LHCN-M2 (cell line): ENCODE data around the gene DOCK1. TPM values are rescaled to one million over a fixed set of nuclear protein-coding genes. Genes with fewer than 3 reads are reported as not detected.

Experiments used
- DNase-seq: peaks from one replicate; pipeline ENCODE4 v3.0.0-alpha.2; 2012; ENCODE audit warnings: low read depth
- total RNA-seq: library from RNA; depleted of rRNA; stranded (reverse); fragments of >200 nt; gene quantifications from 2 replicates; pipeline ENCODE4 v1.2.3, GENCODE V29; 2014

DOCK1 gene
- total RNA-seq, 1 experiment from 2014 or later = 45.5 TPM

- no peak for DNase-seq
Measured at GRCh38 chr10:127080317-127080716, 175.1 kb downstream of the DOCK1 start.

DNA sequence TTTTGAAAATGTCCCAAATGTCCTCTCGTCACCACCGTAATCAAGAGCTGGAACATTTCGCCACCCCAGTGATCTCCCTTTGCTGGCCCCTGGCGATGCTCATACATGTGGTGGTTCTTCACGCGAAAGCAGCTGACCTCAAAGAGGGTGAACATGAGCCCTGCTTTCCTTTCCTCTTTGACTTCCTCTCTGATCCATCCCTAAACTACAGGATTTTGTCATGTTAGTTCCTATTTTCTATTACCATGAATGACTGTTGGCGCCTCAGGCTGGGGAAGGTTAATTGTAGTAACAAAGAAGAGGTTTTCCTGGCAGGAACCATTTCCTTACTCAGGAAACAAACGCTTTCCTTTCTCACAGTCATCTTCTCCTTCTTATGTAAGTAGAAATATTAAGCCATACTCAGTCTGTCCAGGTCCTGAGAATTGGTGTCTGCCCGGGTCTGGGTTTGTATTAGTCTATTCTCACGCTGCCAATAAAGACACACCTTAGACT, 176.7 kb downstream of the DOCK1 start:
- DNase-seq = no peak

DNA sequence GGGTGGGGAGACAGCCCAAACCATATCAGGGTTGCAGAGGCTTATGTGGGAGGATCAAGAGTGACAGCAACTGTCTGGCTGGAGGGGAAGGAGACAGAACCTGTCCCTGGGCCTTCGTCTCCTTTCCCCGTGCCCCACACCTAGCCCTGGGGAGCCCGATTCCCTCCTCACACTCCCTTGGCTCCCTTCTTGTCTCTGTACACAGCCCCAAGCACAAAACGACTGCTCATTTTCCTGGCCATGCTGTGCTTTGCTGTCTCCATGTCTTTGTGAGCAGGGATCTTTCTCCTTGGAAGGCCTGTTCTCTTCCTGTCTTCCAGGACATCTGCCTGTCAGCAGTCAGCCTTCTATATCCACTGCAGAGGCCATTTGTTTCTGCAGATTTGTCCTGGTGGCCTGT, 177.4 kb downstream of the DOCK1 start:
- no peak for DNase-seq

GRCh38 chr10:127085957-127086356, 180.7 kb downstream of the DOCK1 start:
- no peak for DNase-seq

- DNase-seq = no peak
Measured at GRCh38 chr10:127088908-127089307, 183.7 kb downstream of the DOCK1 start.

DNA sequence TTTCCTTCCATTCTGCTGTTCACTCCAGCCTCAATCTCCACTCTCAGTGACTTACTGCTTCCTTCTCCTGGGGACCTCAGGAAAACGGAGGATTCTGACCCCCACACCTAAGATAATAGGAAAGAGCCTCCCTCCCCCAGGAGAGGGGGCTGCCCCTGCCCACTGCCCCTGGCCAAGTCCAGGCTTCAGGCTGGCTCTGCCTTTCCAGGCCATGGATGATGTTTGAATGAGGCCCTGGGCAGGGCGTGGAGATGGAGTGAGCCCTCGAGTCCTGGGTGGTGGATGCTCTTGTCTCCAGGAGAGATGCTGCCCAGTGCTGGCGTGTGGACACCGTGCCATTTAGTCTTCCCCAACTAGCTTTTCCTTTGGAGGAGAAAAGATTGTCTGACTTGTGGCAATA, 184.2 kb downstream of the DOCK1 start:
- no peak for DNase-seq

GRCh38 chr10:127090138-127090537, 184.9 kb downstream of the DOCK1 start:
- no peak for DNase-seq

- no peak for DNase-seq
Measured at GRCh38 chr10:127091354-127091753, 186.1 kb downstream of the DOCK1 start.

GRCh38 chr10:127092916-127093315, 187.7 kb downstream of the DOCK1 start:
- DNase-seq = no peak

DNA sequence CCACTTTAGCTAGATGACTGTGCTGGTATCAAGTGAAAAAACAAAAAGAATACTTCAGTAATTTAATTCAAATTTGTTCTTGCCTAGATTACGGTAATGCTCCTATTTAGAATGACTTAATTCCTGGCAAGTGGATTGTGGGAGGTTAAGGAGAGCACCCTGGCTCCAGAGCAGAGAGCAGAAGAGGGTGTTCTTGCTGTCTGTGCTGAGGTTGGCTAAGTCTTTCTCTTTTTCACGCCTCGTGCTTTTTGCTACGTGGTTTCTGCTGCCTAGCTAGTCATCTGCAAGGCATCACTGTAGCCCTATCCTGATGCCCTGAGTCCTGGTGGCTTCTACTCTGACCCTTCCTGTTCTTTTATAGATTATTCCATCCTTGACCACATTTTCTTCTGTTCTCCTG, 189.8 kb downstream of the DOCK1 start:
- no peak for DNase-seq

- DNase-seq = peak; percentile 1
Measured at GRCh38 chr10:127100983-127101615, 195.9 kb downstream of the DOCK1 start.

- DNase-seq = peak; percentile 19
Measured at GRCh38 chr10:127102176-127102575, 196.9 kb downstream of the DOCK1 start.

DNA sequence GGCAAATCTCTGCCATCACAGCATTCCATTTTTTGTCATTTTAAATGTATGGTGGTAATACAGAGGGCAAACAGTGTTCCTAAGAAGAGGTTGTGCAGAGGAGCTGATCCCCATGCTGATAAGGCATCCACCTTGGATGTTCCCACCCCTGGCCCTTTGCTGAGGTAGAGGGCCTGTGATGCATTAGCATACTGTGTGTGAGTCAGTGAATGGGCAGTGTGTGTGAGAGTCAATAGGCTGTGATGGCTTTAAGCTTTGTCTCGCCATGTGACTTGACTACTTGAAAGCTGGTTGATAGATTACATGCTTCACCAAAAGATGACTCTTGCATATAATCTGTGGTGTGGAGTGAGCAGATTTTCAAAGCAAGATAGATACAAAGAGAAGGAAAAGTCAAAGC, 209.9 kb downstream of the DOCK1 start:
- DNase-seq = no peak

- peak; percentile 55 for DNase-seq
Measured at GRCh38 chr10:127117125-127117524, 211.9 kb downstream of the DOCK1 start.

GRCh38 chr10:127118034-127118433, 212.8 kb downstream of the DOCK1 start:
- DNase-seq = no peak

DNA sequence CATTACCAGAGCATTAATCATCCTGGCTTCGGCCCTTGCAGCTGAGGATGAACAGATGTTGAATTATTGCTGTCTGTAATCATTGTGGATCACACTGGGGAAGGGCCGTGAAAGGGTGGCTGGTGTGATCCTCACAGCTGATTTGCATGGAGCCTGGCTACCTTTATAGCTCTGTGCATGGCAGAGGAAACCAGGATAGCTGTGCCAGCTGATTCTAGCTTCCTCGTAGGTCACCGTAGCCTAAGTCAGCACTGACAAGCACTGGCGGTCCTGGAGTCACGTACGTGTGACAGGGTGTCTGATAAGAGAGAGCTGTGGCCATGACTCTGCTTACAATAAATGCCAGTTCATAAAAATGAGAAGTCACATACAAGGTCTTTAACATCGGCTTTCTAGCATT, 214.7 kb downstream of the DOCK1 start:
- no peak for DNase-seq

GRCh38 chr10:127122831-127123230, 217.6 kb downstream of the DOCK1 start:
- no peak for DNase-seq

DNA sequence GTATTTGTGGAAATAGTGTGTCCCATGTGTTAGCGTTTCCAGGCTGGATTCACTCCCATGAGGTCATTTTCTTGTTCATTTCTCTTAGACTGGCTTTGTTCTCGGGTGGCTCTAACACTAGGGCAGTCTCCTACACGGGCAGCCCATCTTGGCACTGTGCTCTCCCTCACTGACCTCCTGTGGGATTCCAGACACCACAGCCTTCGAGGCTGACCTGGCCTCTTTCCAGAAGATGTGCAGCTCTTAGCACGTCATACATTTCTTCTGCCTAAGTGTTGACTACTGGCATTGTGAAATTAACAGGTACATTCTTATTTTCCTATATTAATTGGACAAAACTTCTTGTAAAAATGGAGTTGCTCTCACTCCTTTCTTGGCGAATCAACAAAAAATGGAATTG, 218.4 kb downstream of the DOCK1 start:
- DNase-seq = no peak

GRCh38 chr10:127125331-127125730, 220.1 kb downstream of the DOCK1 start:
- DNase-seq = no peak

GRCh38 chr10:127127822-127128221, 222.6 kb downstream of the DOCK1 start:
- DNase-seq = no peak

- DNase-seq = no peak
Measured at GRCh38 chr10:127129104-127129503, 223.9 kb downstream of the DOCK1 start.

- DNase-seq = no peak
Measured at GRCh38 chr10:127132451-127132850, 227.2 kb downstream of the DOCK1 start.

DNA sequence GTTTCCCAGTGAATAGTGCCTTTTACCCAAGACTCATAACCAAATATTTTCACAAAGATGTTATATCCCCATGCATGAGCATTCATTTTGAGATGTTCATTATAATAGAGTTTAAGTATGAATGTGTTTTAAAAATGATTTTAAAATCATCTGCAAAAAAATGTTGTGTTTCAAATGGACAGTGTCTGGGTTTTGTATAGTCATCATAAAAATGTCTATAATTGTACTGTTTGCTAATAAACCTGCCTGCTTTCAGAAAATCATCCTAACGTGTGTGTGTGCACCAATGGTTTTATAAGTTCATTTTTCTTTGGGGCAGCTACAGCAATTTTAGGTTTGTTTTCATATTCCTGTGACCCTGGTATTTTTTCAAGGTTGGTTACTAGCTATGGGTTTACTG, 228.0 kb downstream of the DOCK1 start:
- no peak for DNase-seq
